ENCODE data around the gene ABL2.

GRCh38 chr1:179090923-179091322, 138.6 kb downstream of the ABL2 start:
- TF ChIP-seq CTCF (IDR thresholded peaks at IDR 0.05 in 2 of 3, conservative IDR thresholded peaks at IDR 0.05 in 1 of 3; ENCODE audit: insufficient read depth in 2 of 3, low read depth in 1 of 3, low read length in 3 of 3) (no peak), PBX2 (CRISPR knock-in tag; IDR thresholded peaks at IDR 0.05; ENCODE audit: low read depth) (no peak), PBX2 (tag; conservative IDR thresholded peaks at IDR 0.05; ENCODE audit: low read depth) (no peak), ZNF518B (CRISPR knock-in tag; IDR thresholded peaks at IDR 0.05) (no peak), CREB1 (IDR thresholded peaks at IDR 0.05) (no peak), CREB1 (CRISPR knock-in tag; IDR thresholded peaks at IDR 0.05) (no peak), ZNF76 (CRISPR knock-in tag; IDR thresholded peaks at IDR 0.05; ENCODE audit: borderline replicate concordance) (no peak), ZNF512 (tag; IDR thresholded peaks at IDR 0.05) (no peak), ATF4 (CRISPR knock-in tag; IDR thresholded peaks at IDR 0.05) (no peak), KDM1A (IDR thresholded peaks at IDR 0.05) (no peak), NR2F6 (CRISPR knock-in tag; IDR thresholded peaks at IDR 0.05) (no peak)
